Right forelimb (tissue), 1 donor: ENCODE measurements around the gene GORASP1.

Source experiments
- DNase-seq: peaks from one replicate; pipeline ENCODE4 v3.0.0-alpha.2; 2018

Gene GORASP1

GRCh38 chr3:39141171-39141995, 34.0 kb upstream of the GORASP1 start:
- DNase-seq, result peak; percentile 47

- peak; percentile 22 for DNase-seq
Observed at GRCh38 chr3:39140341-39140971, 33.0 kb upstream of the GORASP1 start.

GRCh38 chr3:39139442-39139841, 32.0 kb upstream of the GORASP1 start:
- DNase-seq, result peak; percentile 42

- DNase-seq, result peak; percentile 77
Observed at GRCh38 chr3:39138804-39139415, 31.5 kb upstream of the GORASP1 start.

- DNase-seq, result peak; percentile 36
Observed at GRCh38 chr3:39137991-39138803, 30.8 kb upstream of the GORASP1 start.

GRCh38 chr3:39137435-39137936, 30.1 kb upstream of the GORASP1 start:
- peak; percentile 42 for DNase-seq

- peak; percentile 32 for DNase-seq
Observed at GRCh38 chr3:39136533-39137434, 29.4 kb upstream of the GORASP1 start.

- DNase-seq, result peak; percentile 32
Observed at GRCh38 chr3:39135170-39135805, 27.9 kb upstream of the GORASP1 start.

GRCh38 chr3:39134305-39134704, 26.9 kb upstream of the GORASP1 start:
- DNase-seq, result peak; percentile 25

- no peak for DNase-seq
Observed at GRCh38 chr3:39133822-39134221, 26.4 kb upstream of the GORASP1 start.

GRCh38 chr3:39133093-39133490, 25.7 kb upstream of the GORASP1 start:
- DNase-seq, result no peak

- DNase-seq, result no peak
Observed at GRCh38 chr3:39132096-39133092, 25.0 kb upstream of the GORASP1 start.

- no peak for DNase-seq
Observed at GRCh38 chr3:39130693-39131265, 23.4 kb upstream of the GORASP1 start.

GRCh38 chr3:39130026-39130425, 22.6 kb upstream of the GORASP1 start:
- DNase-seq, result no peak

GRCh38 chr3:39128951-39129350, 21.5 kb upstream of the GORASP1 start:
- no peak for DNase-seq

- DNase-seq, result no peak
Observed at GRCh38 chr3:39127908-39128304, 20.5 kb upstream of the GORASP1 start.

- no peak for DNase-seq
Observed at GRCh38 chr3:39127269-39127907, 20.0 kb upstream of the GORASP1 start.

- DNase-seq, result peak; percentile 67
Observed at GRCh38 chr3:39126532-39127071, 19.2 kb upstream of the GORASP1 start.
